DMS153 treated with DMSO at 0.1 percent for 48 hours (cell line): ENCODE measurements around the gene VPS41.

ENCODE experiments used
- DNase-seq: peaks from one replicate; lab custom pipeline; 2025; ENCODE audit not compliant: unreplicated experiment; lab: John Stamatoyannopoulos, UW

Gene VPS41

DNA sequence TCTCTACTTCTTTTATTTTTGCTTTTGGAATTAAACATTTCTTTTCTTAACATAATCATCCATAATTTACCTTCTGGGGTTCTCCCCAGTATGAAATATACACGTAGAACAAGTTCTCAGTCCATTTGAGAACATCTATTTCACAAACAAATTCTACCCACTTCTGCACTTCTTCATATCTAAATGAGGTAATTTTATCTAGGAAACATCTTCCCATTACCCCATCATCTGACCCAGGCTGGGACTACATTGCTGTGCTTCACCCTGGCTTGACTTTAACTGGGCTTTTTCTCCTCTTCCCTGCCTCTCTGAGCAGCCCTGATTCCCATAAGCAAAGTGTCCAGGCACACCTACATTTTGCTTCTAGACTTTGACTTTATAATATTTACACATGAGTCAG is 234.5 kb downstream of the VPS41 start:
- no peak for DNase-seq

DNA sequence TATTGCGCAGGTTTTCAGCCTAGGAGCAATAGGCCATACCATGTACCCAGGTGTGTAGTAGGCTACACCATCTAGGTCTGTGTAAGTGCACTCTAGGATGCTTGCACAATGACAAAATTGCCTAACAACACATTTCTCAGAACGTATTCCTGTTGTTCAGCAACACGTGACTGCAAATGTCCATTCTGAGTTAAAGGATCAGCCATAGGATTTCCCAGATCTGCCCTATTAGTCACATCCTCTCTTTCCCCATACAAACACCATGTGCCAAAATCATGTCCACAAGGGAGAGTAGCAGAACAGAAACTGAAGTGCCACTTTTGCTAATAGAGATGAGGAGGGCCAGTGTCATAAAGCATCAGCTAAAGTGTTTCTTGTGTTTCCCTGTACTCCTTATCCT is 235.2 kb downstream of the VPS41 start:
- no peak for DNase-seq
